SW480 (cell line): ENCODE data around the gene CCDC121.
"Not testable (repeated sequence)": the region's sequence is repeated elsewhere in the genome, so short reads cannot be mapped to it uniquely, and the experiment has no call there.

Experiments
- DNase-seq: peaks from one replicate; pipeline ENCODE4 v3.0.0-alpha.2; 2016; ENCODE audit warnings: low spot score

The CCDC121 gene

DNA sequence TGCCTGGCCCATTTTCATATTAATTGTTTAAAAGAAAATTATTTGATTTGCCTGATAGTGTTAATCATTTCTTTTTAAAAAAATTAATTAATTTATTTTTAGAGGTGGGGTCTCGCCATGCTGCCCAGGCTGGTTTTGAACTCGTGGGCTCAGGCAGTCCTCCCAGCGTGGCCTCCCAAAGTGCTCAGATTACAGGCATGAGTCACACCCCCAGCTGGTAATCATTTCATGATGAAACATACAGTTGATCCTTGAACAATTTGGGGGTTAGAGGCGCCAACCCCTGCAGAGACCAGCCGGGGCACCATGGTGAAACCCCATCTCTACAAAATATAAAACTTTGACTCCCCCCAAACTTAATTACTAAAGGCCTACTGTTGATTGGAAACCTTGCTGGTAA is 8.0 kb upstream of the CCDC121 start:
- no peak for DNase-seq

DNA sequence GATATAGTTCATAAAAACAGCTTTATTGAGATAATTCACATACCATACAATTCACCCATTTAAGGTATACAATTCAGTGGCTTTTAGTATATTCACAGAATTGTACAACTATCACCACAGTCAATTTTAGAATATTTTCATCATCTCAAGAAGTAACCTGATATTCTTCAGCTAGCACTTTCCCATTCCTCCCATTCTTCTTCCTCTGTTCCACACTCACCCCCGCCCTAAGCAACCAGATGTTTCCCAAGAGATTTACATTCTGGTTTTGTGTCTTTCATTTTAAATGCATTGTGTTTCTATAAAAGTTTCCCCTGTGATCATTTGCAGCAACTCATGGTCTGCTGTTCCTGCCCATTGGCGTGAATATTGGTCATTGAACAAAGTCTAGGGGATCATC is 5.5 kb upstream of the CCDC121 start:
- no peak for DNase-seq

DNA sequence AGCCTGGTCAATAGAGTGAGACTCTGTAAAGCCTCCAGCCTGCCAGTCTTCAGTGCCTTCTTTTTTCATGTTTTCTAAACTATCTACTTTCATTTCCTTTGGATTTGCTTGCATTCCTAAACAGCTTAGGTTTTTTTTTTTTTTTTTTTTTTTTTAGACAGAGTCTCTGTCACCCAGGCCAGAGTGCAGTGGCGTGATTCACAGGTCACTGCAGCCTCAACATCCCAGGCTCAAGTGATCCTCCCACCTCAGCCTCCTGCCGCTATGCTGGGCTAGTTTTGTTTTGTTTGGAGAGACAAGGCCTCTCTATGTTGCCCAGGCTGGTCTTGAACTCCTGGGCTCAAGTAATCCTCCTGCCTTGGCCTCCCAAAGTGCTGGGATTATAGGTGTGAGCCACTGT is 1.4 kb upstream of the CCDC121 start:
- DNase-seq = not testable (repeated sequence)

DNA sequence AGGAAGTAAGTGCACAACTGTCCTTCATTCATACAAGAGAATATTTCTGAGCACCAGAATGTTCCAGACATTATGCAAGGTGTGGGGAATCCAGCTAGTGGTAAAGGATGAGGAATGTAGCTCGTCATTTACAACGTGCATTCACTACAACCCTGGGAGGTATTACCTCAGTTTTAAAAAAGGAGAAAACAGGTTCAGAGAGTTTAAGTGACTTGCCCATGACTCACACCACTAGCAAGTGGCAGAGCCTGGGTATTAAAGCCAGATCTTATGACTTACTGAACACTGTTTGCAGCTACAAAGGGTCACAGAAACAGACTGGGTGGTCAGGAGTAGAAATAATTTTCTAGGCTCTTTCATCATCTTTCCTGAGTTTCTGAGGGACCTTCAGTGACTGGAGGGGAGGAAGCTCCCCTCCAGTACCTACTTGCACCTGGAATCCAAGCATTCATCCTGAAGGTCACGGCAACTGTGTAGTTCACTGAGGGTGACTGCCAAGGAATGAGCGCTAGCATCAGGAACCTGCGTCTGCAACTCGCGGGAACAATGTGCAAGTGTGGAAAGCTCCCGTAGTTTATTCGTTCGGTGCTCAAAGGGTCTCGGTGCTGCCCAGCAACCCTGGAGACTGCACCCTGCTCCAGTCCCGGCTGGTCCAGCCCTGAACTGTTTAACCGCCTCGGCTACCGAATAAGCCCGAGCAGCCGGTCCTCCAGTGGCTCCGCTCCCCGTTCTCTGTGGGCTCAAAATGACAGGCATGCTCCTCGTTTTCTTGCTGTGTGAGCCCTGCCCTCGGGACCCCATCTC is 647 bp downstream of the CCDC121 start:
- peak; percentile 73 for DNase-seq

DNA sequence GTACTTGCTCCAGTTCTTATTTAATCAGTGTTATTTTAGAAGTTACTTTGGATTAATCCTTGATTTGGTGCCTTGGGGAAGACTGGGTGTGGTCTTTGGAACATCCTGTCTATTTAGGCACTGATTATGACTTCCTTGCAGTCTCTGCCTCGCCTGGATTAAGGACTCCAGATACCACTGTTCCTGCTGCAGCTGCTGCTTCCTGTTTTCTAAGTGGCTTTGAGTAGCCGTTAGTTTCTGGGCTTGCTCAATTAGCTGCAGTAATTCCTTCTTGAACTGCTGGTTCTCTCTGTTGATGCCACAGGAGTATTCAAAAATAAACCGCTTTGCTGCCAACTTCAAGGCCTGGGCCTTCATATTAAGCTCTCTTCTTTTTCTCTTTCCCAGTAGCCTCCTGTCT is 1.9 kb downstream of the CCDC121 start:
- DNase-seq = not testable (repeated sequence)

DNA sequence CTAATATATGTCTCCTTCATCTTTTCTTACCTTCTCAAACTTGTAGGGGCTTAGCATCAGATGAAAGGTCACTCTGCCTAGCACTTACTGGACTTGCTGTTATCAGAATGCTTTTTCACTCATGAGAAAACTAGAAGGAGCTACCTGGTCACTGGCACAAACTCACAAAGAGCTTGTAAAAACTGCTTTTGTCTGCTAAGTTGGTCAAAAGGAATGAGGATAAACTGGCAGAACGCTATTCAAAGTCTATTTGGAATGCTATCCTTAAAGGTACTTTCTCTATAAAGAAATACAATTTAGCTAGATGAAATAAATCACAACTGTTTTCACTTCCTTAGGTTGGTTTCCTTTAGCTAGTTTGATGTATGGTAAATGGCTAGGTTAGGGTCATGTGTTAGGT is 2.5 kb downstream of the CCDC121 start:
- not testable (repeated sequence) for DNase-seq

DNA sequence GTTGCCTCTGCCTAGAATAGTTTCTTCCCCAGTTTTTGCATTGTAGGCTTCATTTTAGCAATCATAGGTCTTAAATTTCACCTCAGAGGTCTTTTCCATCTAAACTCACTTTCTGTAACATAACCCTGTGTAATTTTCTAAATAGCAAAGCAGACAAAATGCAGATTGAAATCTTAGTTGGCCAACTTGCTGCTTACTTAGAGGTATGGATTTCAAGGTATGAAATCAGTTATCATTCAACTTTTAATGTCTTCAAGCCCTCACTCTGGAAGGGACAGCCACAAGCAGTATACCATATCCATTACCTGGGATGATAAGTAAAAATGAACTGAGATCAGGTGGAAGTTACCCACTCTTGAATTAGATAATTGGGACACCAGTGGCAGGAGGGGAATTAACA is 3.9 kb downstream of the CCDC121 start:
- no peak for DNase-seq

DNA sequence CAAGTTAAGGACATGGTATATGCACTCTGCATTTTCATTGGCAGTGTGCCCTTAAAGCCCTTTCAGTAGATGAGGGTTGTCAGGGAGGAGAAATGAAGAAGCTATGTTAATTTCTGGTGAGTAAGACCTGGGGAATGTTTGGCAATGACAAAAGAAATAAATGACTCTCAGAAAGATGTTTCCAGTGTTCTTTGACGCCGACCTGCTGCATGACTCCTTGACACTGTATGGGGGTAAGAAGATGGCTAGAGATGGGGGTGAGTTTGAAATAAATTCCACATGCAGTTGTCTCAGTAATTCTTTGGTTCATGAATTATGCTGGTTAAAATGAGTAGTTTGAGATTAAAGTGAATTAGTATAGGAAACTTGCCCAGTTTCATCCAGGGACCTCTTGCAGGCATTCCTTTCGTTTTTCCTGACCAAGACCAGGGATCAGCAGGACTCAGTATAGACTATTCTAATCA is 5.9 kb downstream of the CCDC121 start:
- DNase-seq = no peak

DNA sequence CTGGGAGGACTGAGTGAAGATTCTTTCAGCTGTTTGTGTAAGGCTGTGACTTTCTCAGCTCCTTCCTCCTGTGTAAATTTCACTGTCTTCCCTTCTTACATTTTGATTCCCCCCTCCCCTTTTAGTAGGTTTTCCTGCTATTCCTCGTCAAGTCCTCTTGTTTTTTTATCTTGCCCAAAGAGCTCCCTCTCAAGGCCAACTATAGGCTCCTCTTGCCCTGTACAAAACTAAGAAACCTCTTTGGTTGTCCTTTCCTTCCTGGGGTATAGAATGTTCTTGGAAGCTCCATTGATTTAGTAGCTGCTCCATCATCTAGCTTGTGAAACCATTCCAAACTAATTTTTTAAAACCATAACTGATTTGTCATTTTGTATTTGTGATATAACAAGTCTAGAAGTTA is 7.3 kb downstream of the CCDC121 start:
- DNase-seq = no peak

DNA sequence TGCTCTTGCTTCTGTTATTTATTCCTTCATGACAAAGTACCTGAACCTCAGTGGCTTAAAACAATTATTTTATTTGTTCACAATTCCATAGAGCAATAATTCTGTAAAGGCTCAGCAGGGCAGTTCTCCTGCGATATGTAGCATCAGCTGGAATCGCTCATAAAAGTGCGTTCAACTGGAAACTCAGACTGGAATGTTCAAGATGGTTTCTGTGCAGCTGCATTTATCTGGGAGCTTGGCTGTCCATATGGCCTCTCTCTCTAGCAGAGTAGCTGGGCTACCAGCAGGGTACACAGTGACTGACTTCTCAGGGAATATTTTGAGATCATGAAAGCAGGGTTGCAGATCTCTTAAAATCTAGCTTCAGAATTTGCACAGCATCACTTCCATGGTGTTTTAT is 13.5 kb downstream of the CCDC121 start:
- DNase-seq = no peak

DNA sequence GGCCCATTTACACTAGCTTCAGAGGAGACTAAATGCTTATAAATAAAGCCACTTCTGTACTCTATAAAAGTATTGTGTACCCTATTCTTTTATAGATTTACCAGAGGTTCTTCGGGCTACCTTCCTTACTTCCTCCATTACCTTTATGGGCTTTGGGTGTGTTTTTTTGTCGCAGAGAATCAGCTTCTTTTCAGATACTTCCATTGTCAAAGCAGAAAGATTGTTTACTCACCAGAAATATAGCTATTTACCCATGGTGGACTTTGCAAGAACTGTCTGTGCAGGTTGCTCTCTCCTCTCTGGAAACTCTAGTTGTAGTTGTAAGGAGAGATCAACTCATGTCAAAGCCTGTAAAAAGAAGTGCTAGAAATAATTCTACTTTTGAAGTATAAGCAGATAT is 14.8 kb downstream of the CCDC121 start:
- no peak for DNase-seq

DNA sequence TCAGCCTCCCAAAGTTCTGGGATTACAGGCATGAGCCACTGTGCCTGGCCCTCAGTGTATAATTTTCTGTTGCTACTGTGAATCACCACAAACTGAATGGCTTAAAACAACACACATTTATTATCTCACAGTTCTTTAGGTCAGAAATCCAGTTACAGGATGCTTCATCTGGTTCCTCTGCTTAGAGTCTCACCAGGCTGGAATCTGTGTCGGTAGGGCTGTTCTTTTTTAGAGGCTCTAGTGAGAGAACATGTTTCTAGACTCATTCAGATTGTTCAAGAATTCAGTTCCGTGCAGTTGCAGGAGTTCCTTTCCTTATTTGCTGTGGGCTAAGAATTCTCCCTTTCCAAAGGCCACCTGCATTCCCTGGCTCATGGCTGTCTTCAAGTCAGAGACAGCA is 22.2 kb downstream of the CCDC121 start:
- DNase-seq = no peak

DNA sequence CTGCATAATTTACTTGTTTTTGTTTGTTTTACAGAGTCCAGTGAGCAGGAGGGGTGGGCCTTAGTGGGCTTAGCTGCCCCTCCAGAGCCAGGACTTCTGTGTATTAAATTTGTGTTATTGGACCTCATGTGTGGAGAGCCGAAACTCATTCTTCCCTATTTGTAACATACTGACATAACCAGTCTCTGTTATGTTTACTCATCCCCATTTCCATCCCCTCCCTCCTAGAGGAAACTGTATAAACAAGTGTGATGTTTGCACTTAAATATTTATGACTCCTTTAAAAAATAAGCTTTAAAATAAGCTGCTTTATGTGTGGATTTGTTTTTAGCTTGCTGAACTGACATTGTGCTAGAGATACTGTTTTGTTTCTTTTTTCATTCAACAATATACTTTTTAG is 32.2 kb downstream of the CCDC121 start:
- DNase-seq = no peak

DNA sequence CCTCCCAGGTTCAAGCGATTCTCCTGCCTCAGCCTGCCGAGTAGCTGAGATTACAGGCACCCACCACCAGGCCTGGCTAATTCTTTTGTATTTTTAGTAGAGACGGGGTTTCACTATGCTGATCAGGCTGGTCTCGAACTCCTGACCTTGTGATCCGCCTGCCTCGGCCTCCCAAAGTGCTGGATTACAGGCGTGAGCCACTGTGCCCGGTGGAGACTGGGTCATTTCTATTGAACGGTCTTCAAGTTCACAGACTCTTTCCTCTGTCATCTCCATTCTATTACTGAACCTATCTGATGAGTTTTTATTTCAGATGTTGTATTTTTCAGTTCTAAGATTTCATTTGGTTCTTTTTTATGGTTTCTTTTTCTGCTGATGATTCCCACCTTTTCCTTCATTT is 33.4 kb downstream of the CCDC121 start:
- not testable (repeated sequence) for DNase-seq

DNA sequence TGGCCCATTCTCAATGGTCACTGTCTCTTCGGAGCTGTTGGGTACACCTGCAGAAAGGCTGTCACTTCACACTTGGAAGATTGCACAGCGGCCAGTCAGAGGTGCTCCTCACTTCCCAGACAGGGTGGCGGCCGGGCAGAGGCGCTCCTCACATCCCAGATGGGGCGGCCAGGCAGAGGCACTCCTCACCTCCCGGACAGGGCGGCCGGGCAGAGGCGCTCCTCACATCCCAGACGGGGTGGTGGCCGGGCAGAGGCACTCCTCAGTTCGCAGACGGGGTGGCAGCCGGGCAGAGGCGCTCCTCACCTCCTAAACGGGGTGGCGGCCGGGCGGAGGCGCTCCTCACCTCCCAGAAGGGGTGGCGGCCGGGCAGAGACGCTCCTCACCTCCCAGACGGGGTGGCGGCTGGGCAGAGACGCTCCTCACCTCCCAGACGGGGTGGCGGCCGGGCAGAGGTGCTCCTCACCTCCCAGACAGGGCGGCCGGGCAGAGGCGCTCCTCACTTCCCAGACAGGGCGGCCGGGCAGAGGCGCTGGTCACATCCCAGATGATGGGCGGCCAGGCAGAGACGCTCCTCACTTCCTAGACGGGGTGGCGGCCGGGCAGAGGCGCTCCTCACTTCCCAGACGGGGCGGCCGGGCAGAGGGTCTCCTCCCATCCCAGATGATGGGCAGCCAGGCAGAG is 34.6 kb downstream of the CCDC121 start:
- DNase-seq = not testable (repeated sequence)

DNA sequence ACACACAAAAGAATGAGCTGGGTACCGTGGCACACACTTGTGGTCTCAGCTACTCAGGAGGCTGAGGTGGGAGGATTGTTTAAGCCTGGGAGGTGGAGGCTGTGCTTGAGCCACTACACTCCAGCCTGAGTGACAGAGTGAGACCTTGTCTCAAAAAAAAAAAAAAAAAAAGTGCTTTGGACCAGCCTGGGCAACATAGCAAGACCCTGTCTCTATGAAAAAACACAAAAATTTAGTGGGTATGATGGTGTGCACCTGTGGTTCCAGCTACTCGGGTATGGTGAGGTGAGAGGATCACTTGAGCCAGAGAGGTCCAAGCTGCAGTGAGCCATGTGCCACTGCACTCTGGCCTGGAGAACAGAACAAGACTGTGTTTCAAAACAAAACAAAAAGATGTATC is 35.6 kb downstream of the CCDC121 start:
- DNase-seq = no peak

DNA sequence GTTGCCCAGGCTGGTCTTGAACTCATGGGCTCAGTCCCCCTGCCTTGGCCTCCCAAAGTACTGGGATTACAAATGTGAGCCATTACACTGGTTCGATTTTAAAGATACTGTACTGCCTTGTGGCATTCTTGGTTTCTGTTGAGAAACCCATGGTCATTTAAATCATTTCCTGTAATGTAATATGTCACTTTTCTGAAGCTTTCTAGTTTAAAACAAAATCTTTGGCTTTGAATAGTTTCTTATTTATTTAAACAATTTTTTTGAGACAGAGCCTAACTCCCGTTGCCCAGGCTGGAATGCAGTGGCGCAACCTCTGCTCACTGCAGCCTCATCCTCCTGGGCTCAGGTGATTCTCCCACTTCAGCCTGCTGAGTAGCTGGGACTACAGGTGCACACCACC is 37.1 kb downstream of the CCDC121 start:
- DNase-seq = no peak

DNA sequence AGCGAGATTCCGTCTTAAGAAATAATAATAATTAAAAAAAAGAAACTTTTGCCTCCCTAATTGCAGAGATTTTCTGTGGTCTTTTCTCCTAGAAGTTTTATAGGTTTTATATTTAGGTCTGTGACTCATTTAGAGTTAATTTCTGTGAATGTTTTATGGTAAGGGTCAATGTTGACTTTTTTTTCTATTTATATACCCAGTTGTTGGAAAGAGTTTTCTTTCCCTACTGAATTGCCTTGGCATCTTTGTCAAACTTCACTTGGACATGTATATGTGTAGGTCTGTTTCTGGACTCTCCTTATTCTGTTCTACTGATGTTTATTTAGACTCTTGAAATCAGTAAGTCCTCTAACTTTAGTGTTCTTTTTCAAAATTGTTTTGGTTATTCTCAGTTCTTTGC is 40.5 kb downstream of the CCDC121 start:
- DNase-seq = no peak

DNA sequence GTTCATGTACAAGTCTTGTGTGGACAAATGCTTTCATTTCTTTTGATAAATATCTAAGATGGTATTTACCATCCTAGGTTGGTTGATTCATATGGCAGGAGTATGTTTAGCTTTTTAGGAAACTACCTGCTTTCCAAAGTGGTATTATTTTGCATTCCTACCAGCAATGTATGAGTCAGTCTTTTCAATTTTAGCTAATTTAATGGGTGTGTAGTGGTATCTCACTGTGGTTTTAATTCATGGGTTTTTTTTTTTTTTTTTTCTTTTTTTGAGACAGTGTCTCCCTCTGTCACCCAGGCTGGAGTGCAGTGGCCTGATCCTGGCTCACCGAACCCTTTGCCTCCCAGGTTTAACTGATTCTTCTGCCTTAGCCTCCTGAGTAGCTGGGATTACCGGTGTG is 41.8 kb downstream of the CCDC121 start:
- DNase-seq = no peak

DNA sequence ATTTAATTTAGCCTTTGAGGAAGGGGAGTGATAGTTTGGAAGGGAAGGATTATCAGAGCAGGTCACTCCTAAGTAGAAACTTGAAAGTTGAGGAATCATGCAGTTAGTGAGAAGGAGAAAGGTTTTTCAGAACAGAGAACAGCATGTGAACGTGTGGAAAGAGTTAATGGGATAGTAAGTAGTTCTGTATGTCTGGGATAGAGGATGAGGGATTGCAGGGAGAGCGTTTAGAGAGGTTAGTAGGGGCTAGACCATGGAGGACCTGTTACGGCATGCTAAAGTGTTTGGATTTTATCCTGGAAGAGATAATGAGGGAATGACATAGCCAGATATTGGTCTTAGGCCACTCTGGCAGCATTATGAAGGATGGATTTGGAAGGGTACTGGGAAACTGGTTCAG is 44.2 kb downstream of the CCDC121 start:
- no peak for DNase-seq

DNA sequence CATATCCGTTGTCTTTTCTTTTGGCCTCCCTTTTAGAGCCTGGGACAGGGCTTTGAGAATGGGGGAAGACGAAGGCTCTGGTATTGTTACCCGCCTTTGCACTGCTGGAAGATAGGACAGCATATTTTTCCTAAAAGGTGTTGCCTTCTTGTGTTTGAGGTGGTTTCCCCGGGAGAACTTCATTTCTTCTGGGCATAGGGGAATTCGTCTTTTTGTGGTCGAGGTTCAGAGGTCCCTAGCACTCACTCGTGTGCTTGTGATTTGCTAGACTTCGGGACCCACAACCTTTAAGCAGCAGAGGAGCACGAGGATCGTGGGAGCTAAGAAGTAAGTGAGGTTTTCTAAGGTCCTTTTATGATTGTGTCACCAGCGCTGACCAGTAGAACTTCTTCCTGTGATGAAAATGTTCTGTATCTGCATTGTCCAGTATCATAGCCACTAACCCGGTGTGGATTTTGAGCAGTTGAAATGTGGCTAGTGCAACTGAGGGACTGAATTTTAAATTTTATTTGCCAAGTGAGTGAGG is 45.4 kb downstream of the CCDC121 start:
- DNase-seq = peak; percentile 8

DNA sequence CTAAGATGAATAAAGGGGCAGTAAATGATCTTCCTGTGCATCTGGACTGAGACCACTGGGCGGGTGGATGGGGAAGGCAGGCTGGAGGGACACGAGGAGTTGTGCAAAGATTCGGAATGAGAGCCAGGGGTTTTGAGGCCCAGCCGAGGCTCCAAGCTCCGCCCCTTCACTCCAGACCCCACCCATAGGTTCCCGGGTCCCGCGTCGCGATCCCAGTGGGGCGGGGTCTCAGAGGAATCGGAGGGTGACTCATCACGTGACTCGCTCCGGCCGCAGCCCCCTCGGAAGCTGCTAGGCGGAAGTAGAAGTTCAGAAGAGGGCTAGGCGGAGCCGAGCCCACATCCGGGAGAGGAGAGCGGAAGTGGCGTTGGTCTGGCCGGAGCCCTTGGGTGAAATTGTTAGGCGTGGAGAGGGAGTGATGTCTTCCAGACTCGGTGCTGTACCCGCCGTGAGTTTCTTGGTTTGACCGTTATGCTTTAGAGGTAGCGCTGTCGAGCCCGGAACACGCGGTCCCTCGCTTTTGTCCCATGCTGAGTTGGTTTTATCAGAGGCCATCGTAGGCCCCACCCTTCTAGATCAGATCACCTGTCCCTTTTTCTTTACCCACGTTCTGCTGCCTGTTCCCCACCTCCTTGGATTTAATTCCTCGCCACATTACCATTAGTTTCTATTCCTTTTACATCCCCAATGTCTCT is 46.0 kb downstream of the CCDC121 start, which contains the start of gene ZNF512:
Gene ZNF512, plus strand, starts transcription at position 348 of the 695 bp plus-strand sequence. Its CDS starts 71 bp downstream, at position 419.
- peak; percentile 97 for DNase-seq
